WTC11 (cell line): ENCODE data around the gene CEP85L. TPM values are rescaled to one million over a fixed set of nuclear protein-coding genes. Genes with fewer than 3 reads are reported as not detected.

Experiments used
- ATAC-seq: fragments of 200-7000 bp; cut with Tn5 transposase; 2 replicates; pipeline ENCODE4 v1.10.0; 2021; ENCODE audit warnings: mild to moderate bottlenecking, moderate library complexity
- CTCF ChIA-PET: fragments of 300-600 bp; sonication (Branson Sonifier 250); formaldehyde crosslinking; loops from one replicate; lab custom pipeline; 2021; ENCODE audit warnings: antibody characterized with exemption; lab: Charles Lee
- POLR2A ChIA-PET: fragments of 350-600 bp; sonication (Branson Sonifier 250); formaldehyde crosslinking; loops from one replicate; lab custom pipeline; 2021; ENCODE audit warnings: antibody characterized with exemption; lab: Charles Lee
- DNase-seq: peaks from one replicate; pipeline ENCODE4 v3.0.0; 2021; ENCODE audit warnings: low spot score
- H3K27ac Mint-ChIP-seq: 2 replicates; pipeline ENCODE4 v1.8.0; 2021; ENCODE audit warnings: mixed read lengths
- H3K27me3 Mint-ChIP-seq: 2 replicates; pipeline ENCODE4 v1.8.0; 2021; ENCODE audit warnings: low read depth, mild to moderate bottlenecking, moderate library complexity, mixed read lengths
- H3K36me3 Mint-ChIP-seq: 2 replicates; pipeline ENCODE4 v1.8.0; 2021; ENCODE audit warnings: mixed read lengths
- H3K4me1 Mint-ChIP-seq: 2 replicates; pipeline ENCODE4 v1.8.0; 2022; ENCODE audit warnings: mixed read lengths
- H3K4me3 Mint-ChIP-seq: 2 replicates; pipeline ENCODE4 v1.8.0; 2021; ENCODE audit warnings: mild to moderate bottlenecking, moderate library complexity, mixed read lengths
- H3K9me3 Mint-ChIP-seq: 2 replicates; pipeline ENCODE4 v1.8.0; 2021; ENCODE audit warnings: mixed read lengths
- CREB1 ChIP-seq: sonication (generic); formaldehyde crosslinking; IDR thresholded peaks from 2 replicates; pipeline ENCODE4 v1.8.0; 2023; ENCODE audit warnings: mild to moderate bottlenecking, missing genetic modification reagents
- CTCF ChIP-seq: fragments of 200-600 bp; IDR thresholded peaks from 2 replicates; pipeline ENCODE4 v1.8.0; 2022; ENCODE audit warnings: antibody characterized with exemption
- FOXK1 ChIP-seq: sonication (generic); formaldehyde crosslinking; IDR thresholded peaks from 2 replicates; pipeline ENCODE4 v1.8.0; 2022; ENCODE audit warnings: mild to moderate bottlenecking, moderate library complexity, missing genetic modification reagents
- HMGA2 ChIP-seq: fragments of 250-450 bp; sonication (Bioruptor Pico); IDR thresholded peaks from 2 replicates; pipeline ENCODE4 v1.4.0; 2021; ENCODE audit warnings: mild to moderate bottlenecking, moderate library complexity
- HMGXB4 ChIP-seq: sonication (generic); formaldehyde crosslinking; IDR thresholded peaks from 2 replicates; pipeline ENCODE4 v1.8.1; 2023; ENCODE audit warnings: mild to moderate bottlenecking, moderate library complexity, missing genetic modification reagents
- JAZF1 ChIP-seq: fragments of 250-450 bp; sonication (Bioruptor Pico); IDR thresholded peaks from 2 replicates; pipeline ENCODE4 v1.9.0; 2021; ENCODE audit warnings: moderate library complexity, mild to moderate bottlenecking, inconsistent platforms
- NFATC4 ChIP-seq: fragments of 250-450 bp; sonication (Bioruptor Pico); IDR thresholded peaks from 2 replicates; pipeline ENCODE4 v1.9.0; 2021; ENCODE audit warnings: mild to moderate bottlenecking
- NFE2L1 ChIP-seq: sonication (generic); formaldehyde crosslinking; IDR thresholded peaks from 2 replicates; pipeline ENCODE4 v1.8.1; 2023; ENCODE audit warnings: missing genetic modification reagents
- PREB ChIP-seq: sonication (generic); formaldehyde crosslinking; IDR thresholded peaks from 2 replicates; pipeline ENCODE4 v1.8.1; 2022; ENCODE audit warnings: mild to moderate bottlenecking, missing genetic modification reagents, moderate library complexity, borderline replicate concordance
- SMAD3 ChIP-seq: sonication (generic); formaldehyde crosslinking; IDR thresholded peaks from 2 replicates; pipeline ENCODE4 v1.8.0; 2022; ENCODE audit warnings: missing genetic modification reagents, mild to moderate bottlenecking, borderline replicate concordance
- SMAD4 ChIP-seq: sonication (generic); formaldehyde crosslinking; IDR thresholded peaks from 2 replicates; pipeline ENCODE4 v1.8.0; 2022; ENCODE audit warnings: mild to moderate bottlenecking, missing genetic modification reagents
- STAT6 ChIP-seq: sonication (generic); formaldehyde crosslinking; conservative IDR thresholded peaks from 2 replicates; pipeline ENCODE4 v1.8.1; 2023; ENCODE audit warnings: mild to moderate bottlenecking, low read depth, missing genetic modification reagents, moderate library complexity
- TEAD1 ChIP-seq: sonication (generic); formaldehyde crosslinking; IDR thresholded peaks from 2 replicates; pipeline ENCODE4 v1.8.0; 2022; ENCODE audit warnings: mild to moderate bottlenecking, missing genetic modification reagents
- USF2 ChIP-seq: sonication (generic); formaldehyde crosslinking; IDR thresholded peaks from 2 replicates; pipeline ENCODE4 v1.8.1; 2023; ENCODE audit warnings: mild to moderate bottlenecking, missing genetic modification reagents, moderate library complexity
- ZBTB43 ChIP-seq: sonication (generic); formaldehyde crosslinking; IDR thresholded peaks from 2 replicates; pipeline ENCODE4 v1.8.1; 2023; ENCODE audit warnings: mild to moderate bottlenecking, missing genetic modification reagents
- ZNF232 ChIP-seq: sonication (generic); formaldehyde crosslinking; IDR thresholded peaks from 2 replicates; pipeline ENCODE4 v1.8.0; 2022; ENCODE audit warnings: mild to moderate bottlenecking, missing genetic modification reagents
- ZNF263 ChIP-seq: sonication (generic); formaldehyde crosslinking; IDR thresholded peaks from 2 replicates; pipeline ENCODE4 v1.8.1; 2022; ENCODE audit warnings: low read depth, mild to moderate bottlenecking, moderate library complexity, missing genetic modification reagents
- ZNF512 ChIP-seq: sonication (generic); formaldehyde crosslinking; IDR thresholded peaks from 2 replicates; pipeline ENCODE4 v1.8.1; 2022; ENCODE audit warnings: missing genetic modification reagents, borderline replicate concordance
- total RNA-seq: library from RNA; stranded (reverse); gene quantifications from 3 replicates; pipeline ENCODE4 v1.2.3, GENCODE V29; 2021

CEP85L gene
- total RNA-seq, 1 experiment from 2014 or later: 32.5 TPM

GRCh38 chr6:118511930-118512715 is 139.3 kb downstream of the CEP85L start:
- ATAC-seq (no peak), DNase-seq (no peak)
- ChIA-PET POLR2A (no interaction called here), CTCF (interaction anchor here (0.8 to 1.0 kb wide), 2 partner anchors 68 to 672 kb away, joined by 3 to 4 read pairs; no protein-coding TSS in a partner anchor)
- no peaks in the 10 kb centered on the region for H3K27me3 Mint-ChIP-seq
- no peaks in the 10 kb centered on the region for H3K9me3 Mint-ChIP-seq
- no peaks in the 10 kb centered on the region for H3K4me1 Mint-ChIP-seq
- peak overlapping the region; percentile 63; the same call in 1 of the 2 replicates for H3K27ac Mint-ChIP-seq
- no peaks in the 10 kb centered on the region for H3K36me3 Mint-ChIP-seq
- TF ChIP-seq FOXK1 (CRISPR knock-in tag) (no peak), TEAD1 (CRISPR knock-in tag) (no peak), SMAD3 (CRISPR knock-in tag) (no peak), STAT6 (no peak), HMGA2 (CRISPR knock-in tag) (no peak), ZNF263 (CRISPR knock-in tag) (no peak), SMAD4 (no peak), JAZF1 (CRISPR knock-in tag) (no peak), PREB (CRISPR knock-in tag) (no peak), ZNF512 (CRISPR knock-in tag) (no peak), CTCF (no peak), NFE2L1 (CRISPR knock-in tag) (no peak), ZNF232 (CRISPR knock-in tag) (no peak), USF2 (CRISPR knock-in tag) (no peak), ZBTB43 (CRISPR knock-in tag) (no peak), CREB1 (CRISPR knock-in tag) (no peak), HMGXB4 (no peak), NFATC4 (CRISPR knock-in tag) (no peak)
- TF ChIP-seq, all 79 proteins: peak for 0
- no peak overlapping the region for H3K4me3 Mint-ChIP-seq
